ENCODE results near the gene LILRA5.

GRCh38 chr19:54335979-54336892, 23.3 kb upstream of the LILRA5 start:
- no peak for TF ChIP-seq CTCF (IDR thresholded peaks at IDR 0.05)
- no peak for TF ChIP-seq EZH2 (IDR thresholded peaks at IDR 0.05; ENCODE audit: borderline replicate concordance, insufficient read depth, low read depth, low read length, poor library complexity, severe bottlenecking)
